Sigmoid colon (tissue), 7 donors: ENCODE results near the gene C8G. TPM values are rescaled to one million over a fixed set of nuclear protein-coding genes. Genes with fewer than 3 reads are reported as not detected.

Experiments used
- DNase-seq: peaks from one replicate; pipeline ENCODE4 v3.0.0-alpha.2; 2019
- H3K27ac ChIP-seq, 4 donors: fragments of 200-600 bp; sonication (generic); one replicate each; pipeline ENCODE4 v1.5.1; 2016 to 2019; ENCODE audit warnings: mild to moderate bottlenecking in 1 of 4
- H3K27me3 ChIP-seq, 3 donors: fragments of 200-600 bp; sonication (generic); one replicate each; pipeline ENCODE4 v1.5.1; 2019; ENCODE audit warnings: mild to moderate bottlenecking in 1 of 3
- H3K36me3 ChIP-seq, 4 donors: fragments of 200-600 bp; sonication (generic); one replicate each; pipeline ENCODE4 v1.5.1; 2016 to 2019
- H3K4me1 ChIP-seq, 4 donors: fragments of 200-600 bp; sonication (generic); one replicate each; pipeline ENCODE4 v1.5.1; 2017 to 2019
- H3K4me3 ChIP-seq, 4 donors: fragments of 200-600 bp; sonication (generic); one replicate each; pipeline ENCODE4 v1.5.1; 2017 to 2019; ENCODE audit warnings: mild to moderate bottlenecking in 2 of 4, moderate library complexity in 1 of 4
- H3K9me3 ChIP-seq, 4 donors: fragments of 200-600 bp in 3 of 4; sonication (generic) in 3 of 4; one replicate each; pipeline versions ENCODE4 v1.5.1 to v1.6.1; 2013 to 2019
- EP300 ChIP-seq, 4 donors: sonication (generic); formaldehyde crosslinking; IDR thresholded peaks; one replicate each; pipeline ENCODE4 v1.6.1; 2017; ENCODE audit warnings: antibody characterized with exemption in 4 of 4
- POLR2A ChIP-seq, 2 donors: fragments of 450-650 bp; IDR thresholded peaks; one replicate each; pipeline ENCODE4 v1.6.1; 2016; ENCODE audit warnings: antibody characterized with exemption in 2 of 2, mild to moderate bottlenecking in 2 of 2, moderate library complexity in 2 of 2
- POLR2AphosphoS5 ChIP-seq, 4 donors: sonication (generic); formaldehyde crosslinking; IDR thresholded peaks; one replicate each; pipeline ENCODE4 v1.6.1; 2017; ENCODE audit warnings: antibody characterized with exemption in 4 of 4
- whole genome bisulfite sequencing, 2 donors: extraction: QIAGEN DNeasy Blood & Tissue Kit; methylation state at CpG; one replicate each; pipeline ENCODE4 v1.1.7; 2013; 5-methylcytosine and 5-hydroxymethylcytosine counted together
- intact Hi-C: fragments of 100-400 bp; cut with DNase I; formaldehyde crosslinking; loops from one replicate; pipeline ENCODE4 v1.15.1; 2023
- polyA plus RNA-seq, 3 donors: library from polyadenylated mRNA; stranded (reverse); fragments of 200-250 nt; gene quantifications; one replicate each; pipeline ENCODE4 v1.2.3, GENCODE V29; 2013
- total RNA-seq, 4 donors: library from RNA; depleted of rRNA; stranded (reverse); fragments of >200 nt; gene quantifications; one replicate each; pipeline ENCODE4 v1.1.0, GENCODE V29; 2016
- TF ChIP-seq, protein P1 (sequence below), 4 experiments: fragments of 450-650 bp in 3 of 4; fragments of 200-600 bp in 1 of 4; IDR thresholded peaks; one replicate each; pipeline ENCODE4 v1.5.1; 2016 to 2019; ENCODE audit warnings: antibody characterized with exemption in 4 of 4, mild to moderate bottlenecking in 3 of 4, moderate library complexity in 2 of 4
- donor health status: healthy with polysubstance abuse.
- donor health status: Bipolar disorder and iron deficiency.
- donor health status: healthy.

C8G gene
- total and polyA plus RNA-seq, 7 donors: 4.2 to 11.1 (median 5.4) TPM; not detected in 4

DNA sequence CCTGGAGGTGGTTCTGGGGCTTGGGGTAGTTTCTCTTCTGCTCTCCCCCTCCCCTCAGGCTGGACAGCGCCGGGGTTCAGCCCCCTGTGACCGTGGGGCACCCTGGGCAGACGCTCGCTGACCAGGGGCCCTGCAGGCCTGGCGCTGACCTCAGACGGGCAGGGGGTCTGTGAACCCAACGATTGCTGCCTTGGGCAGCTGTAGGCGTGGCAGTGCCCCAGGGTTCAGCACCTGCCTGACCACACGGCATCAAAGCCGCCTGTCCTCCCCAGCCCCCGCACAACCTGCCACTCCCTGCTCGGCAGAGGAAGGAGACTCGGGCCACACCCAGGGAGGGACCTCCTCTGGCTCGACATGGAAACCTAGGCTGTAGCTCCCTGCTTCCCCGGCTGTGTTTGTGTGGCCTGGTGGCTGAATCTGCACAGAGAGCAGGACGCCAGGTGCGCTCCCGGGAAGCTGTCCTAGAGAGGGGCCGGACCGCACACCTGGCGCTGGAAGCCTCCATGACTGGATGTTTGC is 19.2 kb downstream of the C8G start:
- H3K36me3 ChIP-seq: no peaks in the 10 kb centered on the region
- 16 to 64% methylated on average over 22 of the region's 22 CpGs for WGBS, 2 donors
- TF ChIP-seq POLR2AphosphoS5 (IDR thresholded peaks at IDR 0.05) (no peak), EP300 (IDR thresholded peaks at IDR 0.05) (no peak), POLR2A (IDR thresholded peaks at IDR 0.05) (no peak)
- TF ChIP-seq, protein P1, sequence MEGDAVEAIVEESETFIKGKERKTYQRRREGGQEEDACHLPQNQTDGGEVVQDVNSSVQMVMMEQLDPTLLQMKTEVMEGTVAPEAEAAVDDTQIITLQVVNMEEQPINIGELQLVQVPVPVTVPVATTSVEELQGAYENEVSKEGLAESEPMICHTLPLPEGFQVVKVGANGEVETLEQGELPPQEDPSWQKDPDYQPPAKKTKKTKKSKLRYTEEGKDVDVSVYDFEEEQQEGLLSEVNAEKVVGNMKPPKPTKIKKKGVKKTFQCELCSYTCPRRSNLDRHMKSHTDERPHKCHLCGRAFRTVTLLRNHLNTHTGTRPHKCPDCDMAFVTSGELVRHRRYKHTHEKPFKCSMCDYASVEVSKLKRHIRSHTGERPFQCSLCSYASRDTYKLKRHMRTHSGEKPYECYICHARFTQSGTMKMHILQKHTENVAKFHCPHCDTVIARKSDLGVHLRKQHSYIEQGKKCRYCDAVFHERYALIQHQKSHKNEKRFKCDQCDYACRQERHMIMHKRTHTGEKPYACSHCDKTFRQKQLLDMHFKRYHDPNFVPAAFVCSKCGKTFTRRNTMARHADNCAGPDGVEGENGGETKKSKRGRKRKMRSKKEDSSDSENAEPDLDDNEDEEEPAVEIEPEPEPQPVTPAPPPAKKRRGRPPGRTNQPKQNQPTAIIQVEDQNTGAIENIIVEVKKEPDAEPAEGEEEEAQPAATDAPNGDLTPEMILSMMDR (IDR thresholded peaks at IDR 0.05): no peak
- H3K4me3 ChIP-seq: no peak overlapping the region
- H3K27ac ChIP-seq: no peak overlapping the region
- intact Hi-C loops: no loop called here
- H3K27me3 ChIP-seq: peaks cover 0 to 19% (median 0%) of the 10 kb centered on the region in 3 donors
- no peak for DNase-seq
- H3K4me1 ChIP-seq: peaks cover 0 to 5% (median 3%) of the 10 kb centered on the region in 4 donors
- H3K9me3 ChIP-seq: no peaks in the 10 kb centered on the region

DNA sequence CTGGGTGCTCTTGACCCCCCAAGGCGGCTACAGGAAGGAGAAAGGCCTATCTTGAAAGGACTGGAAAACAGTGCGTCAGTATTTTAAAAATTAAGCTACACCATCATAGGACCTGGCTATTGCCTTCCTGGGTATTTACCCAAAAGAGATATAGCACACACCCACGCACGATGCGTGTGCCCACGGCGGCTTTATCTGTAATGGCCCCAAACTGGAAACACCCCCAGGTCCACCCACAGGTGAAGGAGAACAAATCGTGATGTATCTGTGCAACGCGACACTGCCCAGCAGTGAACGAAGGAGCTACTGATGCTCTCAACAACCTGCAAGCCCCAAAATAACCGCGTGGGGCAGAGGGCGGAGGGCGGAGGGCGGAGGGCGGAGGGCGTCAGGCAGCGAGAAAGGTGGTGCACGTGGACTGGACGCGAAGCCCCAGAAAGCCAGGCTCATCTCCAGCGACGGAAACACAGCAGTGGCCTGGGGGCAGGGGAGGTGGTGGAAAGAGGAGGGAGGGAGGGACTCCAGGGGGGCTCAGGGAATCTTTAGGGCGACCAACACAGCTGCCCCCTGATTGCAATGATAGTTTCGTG is 19.9 kb downstream of the C8G start:
- Histone ChIP-seq H3K9me3 (no peaks in the 10 kb centered on the region), H3K4me3 (no peak overlapping the region), H3K4me1 (peaks cover 0 to 5% (median 3%) of the 10 kb centered on the region in 4 donors), H3K36me3 (no peaks in the 10 kb centered on the region), H3K27me3 (peaks cover 0 to 21% (median 0%) of the 10 kb centered on the region in 3 donors), H3K27ac (no peak overlapping the region)
- TF ChIP-seq POLR2AphosphoS5 (IDR thresholded peaks at IDR 0.05) (no peak), EP300 (IDR thresholded peaks at IDR 0.05) (no peak), POLR2A (IDR thresholded peaks at IDR 0.05) (no peak)
- TF ChIP-seq, protein P1 (IDR thresholded peaks at IDR 0.05): no peak
- 69 to 84% methylated on average over 26 of the region's 26 CpGs for WGBS, 2 donors
- intact Hi-C loops: no loop called here
- no peak for DNase-seq

DNA sequence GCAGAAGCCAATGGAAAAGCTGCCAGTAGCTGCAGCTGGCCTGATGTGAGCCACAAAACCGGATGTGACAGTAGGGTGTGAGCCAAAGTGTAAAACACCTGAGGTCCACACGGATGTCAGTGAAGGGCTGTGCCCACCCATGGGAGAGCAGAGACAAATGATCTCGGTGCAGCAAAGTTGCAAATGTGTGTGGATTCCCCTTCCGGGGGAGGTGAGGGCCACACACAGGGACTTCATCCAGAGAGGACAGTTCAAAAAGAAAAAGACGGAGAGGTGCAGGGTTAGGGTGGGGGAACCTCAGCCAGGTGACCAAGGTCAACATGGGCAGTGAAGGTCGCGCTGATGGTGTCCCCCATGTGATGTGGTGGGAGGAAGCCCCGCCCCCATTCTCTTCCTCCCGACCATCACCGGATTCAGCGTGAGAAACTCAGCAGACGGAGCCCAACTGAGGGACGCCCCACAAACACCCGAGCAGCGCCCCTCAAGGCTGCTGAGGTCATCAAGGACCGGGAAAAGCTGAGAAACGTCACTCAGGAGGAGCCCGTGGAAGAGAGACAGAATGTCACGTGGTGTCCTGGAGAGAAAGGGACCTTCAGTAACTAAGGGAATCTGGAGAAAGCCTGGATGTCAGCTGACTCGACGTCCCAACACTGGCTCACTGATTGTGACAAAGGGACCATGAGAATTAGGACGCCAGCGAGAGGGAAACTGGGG is 20.9 kb downstream of the C8G start:
- DNase-seq: no peak
- no peak for TF ChIP-seq POLR2A (IDR thresholded peaks at IDR 0.05)
- TF ChIP-seq POLR2AphosphoS5 (IDR thresholded peaks at IDR 0.05): no peak
- no peak for TF ChIP-seq EP300 (IDR thresholded peaks at IDR 0.05)
- TF ChIP-seq, protein P1 (IDR thresholded peaks at IDR 0.05): no peak
- Histone ChIP-seq H3K4me1 (peaks cover 0 to 5% (median 3%) of the 10 kb centered on the region in 4 donors), H3K9me3 (no peaks in the 10 kb centered on the region), H3K4me3 (no peak overlapping the region), H3K27ac (no peak overlapping the region), H3K27me3 (peaks cover 0 to 21% (median 0%) of the 10 kb centered on the region in 3 donors), H3K36me3 (no peaks in the 10 kb centered on the region)
- WGBS, 2 donors: 34 to 63% methylated on average over 23 of the region's 23 CpGs
- intact Hi-C loops: no loop called here

DNA sequence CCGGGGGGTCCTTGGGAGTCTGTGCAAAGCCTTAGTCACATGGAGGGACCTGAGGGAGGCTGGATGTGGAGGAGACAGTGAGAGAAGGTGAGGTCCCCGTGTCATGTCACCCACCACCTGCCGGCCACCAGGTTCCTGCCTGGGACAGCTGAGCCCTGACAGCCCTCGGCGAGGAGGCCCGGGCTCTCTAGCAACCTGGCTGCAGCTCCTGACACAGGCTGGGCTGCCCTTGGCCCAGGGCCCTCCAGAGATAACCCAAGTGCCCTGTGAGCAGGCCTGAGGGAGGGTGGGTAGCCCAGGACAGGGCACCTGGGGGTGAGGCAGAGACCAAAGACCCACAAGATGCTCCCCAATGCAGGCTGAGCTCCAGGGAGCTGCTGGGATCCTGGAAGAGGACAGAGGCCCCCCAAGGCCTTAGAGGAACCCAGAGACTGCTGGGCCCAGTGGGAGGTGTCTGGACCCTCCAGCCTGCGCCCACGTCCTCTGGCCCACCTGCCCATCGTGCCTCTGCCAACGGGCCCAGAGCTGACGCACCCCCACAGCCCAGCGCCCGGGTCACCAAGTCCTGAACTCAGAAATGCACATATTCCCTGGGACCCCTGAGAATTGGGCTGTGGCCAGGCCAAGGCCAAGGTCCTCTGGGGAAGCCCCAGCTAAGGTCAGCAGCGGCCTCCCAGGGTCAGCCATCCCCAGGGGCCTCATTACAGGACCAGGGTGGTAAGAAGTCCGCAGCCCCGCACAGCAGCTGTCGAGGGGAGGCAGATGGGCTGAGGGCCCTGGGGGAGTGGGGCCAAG is 23.5 kb downstream of the C8G start:
- Histone ChIP-seq H3K27ac (no peak overlapping the region), H3K36me3 (no peaks in the 10 kb centered on the region), H3K9me3 (no peaks in the 10 kb centered on the region), H3K4me1 (peaks cover 0 to 5% (median 3%) of the 10 kb centered on the region in 4 donors), H3K27me3 (peaks cover 0 to 21% (median 0%) of the 10 kb centered on the region in 3 donors), H3K4me3 (no peak overlapping the region)
- intact Hi-C loops: no loop called here
- TF ChIP-seq POLR2A (IDR thresholded peaks at IDR 0.05): no peak
- no peak for DNase-seq
- WGBS, 2 donors: 83 to 85% methylated on average over 17 of the region's 17 CpGs

DNA sequence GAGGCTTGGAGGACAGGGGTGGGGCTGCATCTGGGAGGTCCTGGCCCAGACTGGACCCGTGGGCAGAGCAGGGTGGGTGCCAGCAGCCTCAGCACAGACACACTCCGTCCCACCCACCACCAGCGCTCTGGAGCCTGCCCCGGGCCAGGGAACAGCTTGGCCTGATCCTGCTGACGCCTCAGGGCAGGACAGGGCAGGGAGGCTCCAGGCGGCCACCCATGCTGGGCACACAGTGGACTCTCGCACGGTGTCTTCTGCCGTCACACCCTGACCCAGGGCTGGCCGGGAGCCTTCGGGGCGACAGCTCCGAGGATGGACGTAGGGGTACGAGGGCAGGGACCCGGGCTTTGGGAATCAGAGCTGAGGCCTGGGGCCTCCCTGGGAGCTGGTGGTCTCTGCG is 24.1 kb downstream of the C8G start:
- no peaks in the 10 kb centered on the region for H3K9me3 ChIP-seq
- H3K36me3 ChIP-seq: no peaks in the 10 kb centered on the region
- no peak for DNase-seq
- intact Hi-C loops: no loop called here
- no peak overlapping the region for H3K4me3 ChIP-seq
- peaks cover 0 to 21% (median 0%) of the 10 kb centered on the region in 3 donors for H3K27me3 ChIP-seq
- peaks cover 0 to 5% (median 3%) of the 10 kb centered on the region in 4 donors for H3K4me1 ChIP-seq
- WGBS, 2 donors: 84 to 90% methylated on average over 17 of the region's 17 CpGs
- H3K27ac ChIP-seq: no peak overlapping the region
- no peak for TF ChIP-seq POLR2A (IDR thresholded peaks at IDR 0.05)
- no peak for TF ChIP-seq POLR2AphosphoS5 (IDR thresholded peaks at IDR 0.05)
- TF ChIP-seq, protein P1 (IDR thresholded peaks at IDR 0.05): no peak
- no peak for TF ChIP-seq EP300 (IDR thresholded peaks at IDR 0.05)
